IPS DF 4.7 (cell line): Measurements from ENCODE around the gene COL4A3.
"Not testable (repeated sequence)": the region's sequence is repeated elsewhere in the genome, so short reads cannot be mapped to it uniquely, and the experiment has no call there.

Source experiments
- DNase-seq: peaks from one replicate; pipeline ENCODE4 v3.0.0-alpha.2; 2013; ENCODE audit warnings: low spot score; ENCODE audit errors: extremely low read depth

The COL4A3 gene

DNA sequence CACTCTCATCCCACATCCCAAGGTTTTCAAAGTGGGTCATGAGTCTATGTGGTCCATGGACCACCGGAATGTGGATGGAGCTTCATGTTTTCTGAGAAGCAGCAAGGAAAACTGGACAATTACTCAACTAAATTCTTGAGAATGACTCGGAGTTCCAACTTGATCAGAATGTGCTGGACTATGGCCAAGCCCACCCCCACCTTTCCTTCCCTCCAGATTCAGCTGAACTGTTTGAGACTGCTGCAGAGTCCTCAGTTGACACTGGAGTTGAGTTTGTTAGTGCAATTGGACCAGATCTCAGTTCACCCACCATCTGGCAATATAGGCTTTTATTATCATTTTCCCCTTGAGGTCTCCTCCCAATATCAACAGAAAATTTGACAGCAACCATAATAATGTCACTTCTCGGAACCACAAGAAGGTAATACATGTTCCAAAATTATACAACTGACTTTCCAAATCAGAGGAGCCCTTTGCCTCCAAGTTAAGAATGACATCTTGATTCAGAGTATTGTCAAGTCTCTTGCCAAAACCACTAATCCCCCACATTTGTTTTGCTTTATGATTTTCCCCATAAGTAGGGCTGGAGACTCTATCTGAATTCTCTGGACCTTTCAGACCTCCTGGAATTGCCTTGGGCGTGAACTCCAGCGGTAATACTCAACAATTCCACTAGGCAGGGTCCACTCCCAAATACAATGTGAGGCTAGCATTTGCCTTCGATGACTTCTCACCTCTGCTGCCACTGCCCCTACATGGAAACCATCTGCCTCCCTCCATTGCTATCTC is 9.2 kb upstream of the COL4A3 start:
- no peak for DNase-seq

DNA sequence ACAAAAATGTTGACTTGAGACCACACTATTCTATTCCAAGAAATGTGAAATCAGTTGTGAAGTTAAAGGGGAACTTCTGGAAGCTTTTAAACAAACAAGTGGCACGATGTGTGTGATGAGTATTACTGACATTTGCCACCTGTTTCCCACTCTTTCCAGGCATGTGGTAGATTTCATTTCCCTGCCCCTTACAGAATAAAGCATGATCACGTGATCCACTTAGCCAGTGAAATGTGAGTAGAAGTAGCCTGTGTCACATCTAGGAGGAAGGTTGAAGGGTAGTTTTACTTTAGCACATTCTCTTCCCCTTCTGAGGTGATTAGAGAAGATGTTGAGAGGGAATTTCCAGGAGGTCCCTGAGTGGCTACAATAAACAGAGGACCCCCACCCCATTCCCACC is 4.3 kb upstream of the COL4A3 start:
- no peak for DNase-seq

DNA sequence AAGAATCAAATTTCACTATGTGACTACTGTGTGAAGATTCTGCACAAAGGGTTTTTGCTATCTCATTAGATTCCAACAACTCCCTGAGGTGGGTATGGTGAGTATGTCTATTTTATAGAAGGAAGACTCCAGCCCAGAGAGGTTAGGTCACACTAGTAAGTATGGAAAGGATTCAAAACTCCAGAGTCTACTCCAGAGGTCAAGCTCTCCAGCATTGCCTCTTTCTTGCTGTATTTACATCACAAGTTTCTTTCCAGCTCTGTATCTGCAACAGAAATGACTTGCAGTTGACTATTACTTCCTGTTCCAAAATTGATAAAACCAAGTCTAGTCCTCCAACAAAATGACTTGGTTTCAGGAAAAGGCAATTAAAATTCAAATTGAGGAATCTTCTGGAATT is 2.5 kb upstream of the COL4A3 start:
- no peak for DNase-seq

DNA sequence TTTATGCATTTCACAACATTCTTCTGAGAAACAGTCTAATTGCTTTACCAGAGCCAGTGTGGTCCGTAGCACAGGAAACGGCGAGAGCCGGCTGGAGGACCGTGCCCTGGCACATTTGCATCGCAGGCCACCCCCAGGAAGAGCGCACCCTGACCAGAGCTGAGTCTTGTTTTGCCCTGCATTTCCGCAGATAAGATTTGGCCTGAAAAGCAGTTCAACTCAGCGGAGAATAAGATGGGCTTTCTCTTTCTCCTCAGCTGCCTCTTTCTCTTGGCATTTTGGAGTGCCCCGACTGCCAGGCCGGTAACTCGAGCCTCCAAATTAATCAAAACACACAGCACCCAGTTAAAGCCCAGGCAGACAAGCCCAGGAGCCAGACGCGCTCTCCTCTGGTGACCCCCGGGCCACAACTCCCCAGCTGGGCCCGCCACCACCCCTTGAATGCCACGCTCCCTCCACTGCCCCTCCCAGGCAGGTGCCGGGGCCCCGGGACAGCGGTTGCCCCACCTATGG is 883 bp upstream of the COL4A3 start:
- no peak for DNase-seq

DNA sequence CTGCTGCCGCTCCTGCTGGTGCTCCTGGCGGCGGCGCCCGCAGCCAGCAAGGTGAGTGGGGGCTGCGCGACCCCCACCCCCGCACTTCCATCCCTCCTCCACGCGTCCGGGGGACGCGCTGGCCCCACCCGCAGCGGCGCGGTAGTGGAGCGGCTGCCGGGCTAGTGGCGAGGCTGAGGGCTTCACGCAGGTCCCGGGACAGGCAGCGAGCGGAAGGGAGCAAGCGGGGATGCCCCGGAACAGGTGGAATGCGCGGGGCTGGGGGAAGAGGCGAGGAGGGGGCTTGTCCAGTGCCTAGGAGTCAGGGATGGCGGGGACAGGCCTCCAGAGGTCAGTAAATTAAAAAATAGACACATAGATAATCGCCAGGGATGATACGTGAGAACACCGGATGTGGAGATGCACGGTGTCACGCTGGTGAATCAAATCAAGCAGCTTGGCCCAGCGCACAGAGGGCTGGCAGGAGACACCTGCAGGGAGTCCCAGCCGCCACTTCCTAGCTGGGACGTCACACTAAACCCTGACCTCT is 403 bp downstream of the COL4A3 start:
- no peak for DNase-seq

DNA sequence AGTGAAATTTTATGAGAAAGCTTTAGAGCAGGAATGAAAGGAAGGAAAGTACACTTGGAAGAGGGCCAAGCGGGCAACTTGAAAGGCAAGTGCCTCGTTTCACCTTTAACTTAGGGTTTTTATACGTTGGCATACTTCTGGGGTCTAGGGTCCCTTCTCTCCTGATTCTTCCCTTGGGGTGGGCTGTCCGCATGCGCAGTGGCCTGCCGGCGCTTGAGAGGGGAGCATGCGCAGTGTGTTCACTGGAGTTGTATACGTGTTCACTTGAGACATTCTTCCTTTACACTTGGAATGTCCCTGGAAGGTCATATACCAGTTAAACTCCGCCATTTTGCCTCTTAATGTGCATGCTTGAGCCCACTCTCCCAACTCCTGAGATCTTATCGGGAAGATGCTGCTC is 7.4 kb downstream of the COL4A3 start:
- DNase-seq, result not testable (repeated sequence)

DNA sequence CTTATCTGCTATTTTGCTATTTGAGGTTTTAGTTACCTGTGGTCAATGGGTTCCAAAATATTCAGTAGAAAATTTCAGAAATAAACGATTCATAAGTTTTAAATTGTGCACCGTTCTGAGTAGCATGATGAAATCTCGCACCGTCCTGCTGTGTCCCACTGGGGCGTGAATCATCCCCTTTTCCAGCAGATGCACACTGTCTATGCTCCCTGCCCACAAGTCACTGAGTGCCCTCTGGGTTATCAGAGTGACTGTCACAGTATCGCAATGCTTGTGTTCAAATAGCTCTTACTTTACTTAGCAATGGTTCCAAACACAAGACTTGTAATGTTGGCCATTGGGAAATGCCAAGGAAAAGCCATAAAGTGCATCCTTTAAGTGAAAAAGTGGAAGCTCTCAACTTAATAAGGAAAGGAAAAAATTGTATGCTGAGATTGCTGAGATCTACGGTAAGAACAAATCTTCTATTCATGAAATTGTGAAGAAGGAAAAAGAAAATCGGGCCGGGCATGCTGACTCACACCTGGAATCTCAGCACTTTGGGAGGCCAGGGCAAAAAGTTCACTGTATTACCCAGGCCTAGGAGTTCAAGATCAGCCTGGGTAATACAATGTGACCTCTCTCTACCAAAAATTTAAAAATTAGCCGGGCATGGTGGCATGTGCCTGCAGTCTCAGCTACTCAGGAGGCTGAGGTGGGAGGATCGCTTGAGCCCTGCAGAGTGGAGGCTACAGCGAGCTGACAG is 13.3 kb downstream of the COL4A3 start:
- DNase-seq, result no peak

DNA sequence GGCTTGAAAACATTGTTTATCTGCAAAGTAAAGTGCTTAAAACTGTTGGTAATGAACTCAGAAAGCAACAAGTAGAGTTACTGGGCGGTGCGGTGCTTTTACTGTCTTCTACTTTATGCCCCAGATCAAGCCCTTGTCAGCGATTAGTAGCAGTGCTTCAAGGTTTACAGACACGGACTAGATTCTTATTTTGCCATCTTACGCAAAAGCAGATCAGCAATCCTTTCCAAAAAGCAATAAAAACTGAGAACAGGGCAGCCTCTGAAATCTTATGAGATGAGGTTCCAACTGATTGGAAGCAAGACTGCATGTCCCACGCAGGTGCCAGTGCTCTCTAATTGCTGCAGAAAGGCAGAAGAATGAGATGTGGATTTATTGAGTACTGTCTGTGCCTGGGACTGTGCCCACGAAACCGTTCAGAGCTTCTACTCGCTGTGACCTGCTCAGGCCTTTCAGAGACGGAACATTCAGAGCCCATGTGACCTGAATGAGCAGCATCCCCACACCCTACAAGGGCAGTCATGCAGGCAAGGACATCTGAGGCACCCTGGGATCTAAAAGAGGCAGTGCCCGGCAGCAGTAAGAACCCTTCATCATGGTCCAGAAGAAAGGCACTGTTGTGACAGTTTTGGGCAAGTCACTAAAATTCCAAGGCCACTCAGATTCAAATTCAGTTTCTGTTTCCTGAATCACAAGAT is 15.7 kb downstream of the COL4A3 start:
- no peak for DNase-seq

DNA sequence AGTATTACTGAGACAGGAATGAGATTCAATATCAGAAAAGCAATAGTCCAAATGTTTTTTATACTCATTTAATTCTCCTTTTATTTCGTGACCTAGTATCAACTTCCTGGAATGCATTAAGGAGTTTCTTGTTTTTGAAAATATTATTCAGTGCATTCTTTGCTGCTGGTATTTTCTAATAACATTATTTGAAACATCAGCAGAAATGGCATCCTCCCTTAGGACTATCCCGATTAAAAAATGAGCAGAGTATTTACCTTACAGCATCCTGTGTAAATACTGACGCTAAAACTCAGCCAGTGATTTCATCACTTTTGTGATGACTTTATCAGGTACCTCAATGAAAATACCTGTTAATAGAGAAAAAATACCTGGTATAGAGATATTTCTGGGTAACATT is 16.3 kb downstream of the COL4A3 start:
- no peak for DNase-seq

DNA sequence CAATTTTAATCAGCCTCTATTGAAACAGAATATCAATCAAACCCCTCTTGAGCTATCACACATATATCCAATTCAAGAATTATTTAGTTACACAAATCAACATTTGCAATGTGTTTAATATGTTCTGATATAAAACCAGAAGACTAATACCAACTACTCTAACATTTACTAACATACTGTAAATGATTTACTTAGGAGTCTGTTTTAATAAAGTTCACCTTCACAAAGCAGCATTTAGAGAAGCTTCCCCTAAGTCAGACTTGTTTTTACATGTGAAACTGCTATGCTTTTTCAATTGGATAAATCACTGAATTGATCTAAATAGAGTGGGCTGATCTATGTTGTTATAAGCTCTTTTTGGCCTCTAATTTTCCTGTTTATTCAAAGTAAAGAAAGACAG is 18.3 kb downstream of the COL4A3 start:
- DNase-seq, result no peak

DNA sequence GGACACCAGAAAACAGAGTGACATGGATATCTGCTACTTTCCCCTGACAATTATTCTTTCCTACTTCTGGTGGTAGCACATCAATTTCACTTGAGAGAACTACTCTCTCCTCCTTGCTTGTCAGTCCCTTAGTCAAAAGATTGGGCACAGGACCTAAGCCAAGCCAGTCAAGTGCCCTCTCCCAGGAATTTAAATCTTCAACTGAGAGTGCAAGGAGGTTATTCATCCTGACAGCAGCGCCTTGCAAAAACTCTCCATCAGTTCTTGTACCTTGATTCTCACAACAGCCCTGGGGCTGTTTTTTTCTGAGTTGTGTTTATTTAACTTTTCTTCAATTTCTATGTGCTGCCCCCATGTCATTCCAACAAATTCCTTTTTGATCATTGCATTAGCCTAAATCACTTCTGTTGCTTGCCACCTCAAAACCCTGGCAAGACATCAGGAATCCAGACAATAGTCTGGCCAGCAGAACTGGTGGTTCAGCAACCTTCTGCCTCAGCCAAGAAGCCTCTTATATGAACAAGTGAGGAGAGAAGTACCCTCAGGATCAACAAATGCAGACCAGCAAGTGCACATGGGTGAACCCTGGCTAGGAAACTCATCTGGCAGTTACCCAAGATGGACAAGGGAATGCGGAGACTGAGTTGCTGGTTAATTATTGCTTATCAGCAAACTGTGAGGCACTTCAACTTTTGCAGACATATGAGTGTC is 19.4 kb downstream of the COL4A3 start:
- no peak for DNase-seq

DNA sequence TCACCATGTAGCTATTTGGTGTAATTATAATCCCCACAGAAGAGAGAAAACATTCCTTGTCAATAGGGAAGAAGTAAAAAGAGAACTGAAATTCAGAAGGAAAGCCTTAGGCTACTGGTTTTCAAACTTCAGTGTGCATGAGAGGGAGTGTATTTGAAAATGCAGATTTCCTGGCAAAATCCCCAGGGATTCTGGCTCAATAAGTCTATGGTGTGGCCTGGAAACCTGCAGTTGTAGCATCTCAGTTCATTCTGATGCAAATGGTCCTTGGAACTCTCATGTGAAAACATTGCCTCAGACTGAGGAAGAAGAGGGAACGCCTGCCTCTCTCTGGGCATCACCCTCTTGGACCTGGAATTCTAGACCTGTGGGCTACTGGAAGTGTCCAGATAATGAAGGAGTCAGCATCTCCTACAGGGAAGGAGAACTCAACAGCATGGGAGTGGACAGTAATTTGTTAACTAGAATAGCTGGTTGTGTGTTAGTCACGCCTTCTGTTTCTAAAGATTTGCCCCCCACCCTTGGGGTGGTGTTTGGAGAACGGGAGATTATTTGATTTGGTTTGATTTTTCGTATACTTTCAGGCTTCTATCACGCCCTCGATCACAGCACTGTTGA is 21.3 kb downstream of the COL4A3 start:
- no peak for DNase-seq

DNA sequence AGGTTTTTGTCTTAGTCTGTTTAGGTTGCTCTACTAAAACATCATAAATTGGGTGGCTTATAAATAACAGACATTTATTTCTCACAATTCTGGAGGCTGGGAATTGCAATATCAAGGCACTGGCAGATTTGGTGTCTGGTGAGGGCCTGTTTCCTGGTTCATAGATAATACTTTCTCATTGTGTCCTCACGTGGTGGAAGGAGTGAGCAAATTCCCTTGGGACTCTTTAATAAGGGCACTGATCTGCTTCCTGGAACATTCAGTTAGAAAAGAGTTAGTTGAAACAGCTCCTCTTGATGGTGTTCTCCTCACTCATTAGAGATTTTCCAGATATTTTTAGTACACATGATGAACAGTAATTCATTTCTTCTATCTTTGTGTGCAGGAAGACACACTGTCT is 22.3 kb downstream of the COL4A3 start:
- DNase-seq, result no peak

DNA sequence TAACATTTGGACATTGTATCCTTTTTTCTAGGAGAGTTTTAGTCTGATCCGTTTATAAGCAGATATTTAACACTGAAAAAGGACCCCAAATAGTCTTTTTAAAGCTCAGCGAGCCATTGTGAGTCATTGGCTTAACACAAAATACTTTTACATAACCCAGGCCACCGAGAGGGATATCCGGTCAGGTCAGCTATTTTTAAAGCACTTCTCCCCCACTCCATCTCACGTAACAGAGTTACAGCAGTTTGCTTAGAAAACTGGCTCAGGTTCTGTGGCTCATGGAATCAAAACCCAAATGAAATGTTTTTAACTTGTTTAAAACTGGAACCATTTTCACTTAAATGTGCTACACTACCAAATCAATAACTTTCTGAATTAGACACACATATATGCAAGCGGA is 23.9 kb downstream of the COL4A3 start:
- no peak for DNase-seq

DNA sequence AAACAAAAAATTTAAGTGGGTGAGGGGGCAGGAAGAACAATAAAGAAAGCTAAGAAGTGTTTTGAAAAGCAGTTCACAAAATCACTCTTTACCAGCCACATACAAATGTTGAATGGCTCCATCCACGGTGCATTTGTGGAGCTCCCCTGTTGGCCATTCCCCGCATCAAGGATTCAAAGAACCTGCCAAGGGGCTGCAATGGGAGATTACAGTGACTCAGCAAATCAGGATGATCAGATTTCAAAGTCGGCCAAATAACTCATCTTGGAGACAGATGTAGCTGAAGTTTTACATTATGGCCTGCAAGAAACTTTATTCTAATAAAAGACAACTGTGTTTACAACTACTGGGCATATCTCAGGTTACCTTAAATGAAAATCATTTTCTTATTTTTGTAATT is 26.9 kb downstream of the COL4A3 start:
- DNase-seq, result no peak

DNA sequence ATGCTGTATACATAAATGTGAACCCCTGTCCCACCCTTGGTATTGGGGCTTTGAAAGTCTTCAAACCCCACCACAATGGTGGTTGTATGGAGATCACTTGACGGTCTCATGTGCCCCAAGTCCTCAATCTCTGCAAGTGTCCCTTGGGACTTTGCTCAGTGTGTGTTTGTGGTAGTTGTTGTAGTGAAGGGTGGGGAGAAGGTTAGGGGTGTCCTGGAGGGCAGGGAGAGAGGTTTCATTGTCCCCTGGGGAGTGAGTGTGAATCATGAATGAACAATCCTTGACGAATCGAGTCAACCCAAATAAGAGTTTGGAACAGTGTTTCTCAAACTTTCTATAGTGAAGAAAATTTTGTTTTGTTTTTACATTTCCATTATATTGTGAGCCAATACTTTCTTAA is 28.1 kb downstream of the COL4A3 start:
- no peak for DNase-seq

DNA sequence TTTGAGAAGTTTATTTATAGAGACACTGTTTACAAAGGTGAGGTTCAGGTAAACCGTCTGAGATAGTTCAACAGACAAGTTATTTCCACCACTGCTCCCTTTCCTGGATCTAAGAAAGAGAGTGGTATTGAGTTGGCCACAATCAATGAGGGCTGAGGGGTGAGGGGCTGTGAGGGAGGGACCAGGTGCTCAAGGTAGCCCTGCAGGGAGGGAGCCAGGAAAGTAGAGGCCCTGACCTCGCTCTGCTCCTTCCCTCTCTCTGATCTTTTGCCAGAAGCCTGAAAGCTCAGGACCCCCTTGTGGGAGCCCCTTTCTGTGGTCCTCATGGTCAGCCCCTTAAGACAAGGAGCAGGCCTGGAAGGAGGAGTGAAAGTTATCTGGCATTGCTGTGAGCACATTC is 29.8 kb downstream of the COL4A3 start:
- DNase-seq, result no peak

DNA sequence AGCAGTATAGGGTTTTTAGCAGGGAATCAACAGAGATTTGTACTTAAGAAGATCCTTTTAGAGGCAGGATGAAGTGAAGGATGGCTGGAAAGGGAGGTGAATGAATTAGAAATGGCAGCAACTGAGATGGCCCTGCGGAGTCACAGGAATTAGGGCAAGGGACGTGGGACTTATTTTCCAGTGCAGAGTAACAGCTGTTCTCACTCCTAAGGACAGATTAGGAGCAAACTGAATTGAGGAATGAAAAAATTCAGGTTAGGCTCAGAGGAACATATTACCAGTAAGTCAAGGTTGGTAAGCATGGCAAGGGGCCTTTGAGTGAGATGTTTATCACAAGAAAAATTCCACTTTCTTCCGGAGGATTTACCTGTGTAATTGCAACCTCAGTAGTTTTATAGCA is 34.4 kb downstream of the COL4A3 start:
- DNase-seq, result no peak

DNA sequence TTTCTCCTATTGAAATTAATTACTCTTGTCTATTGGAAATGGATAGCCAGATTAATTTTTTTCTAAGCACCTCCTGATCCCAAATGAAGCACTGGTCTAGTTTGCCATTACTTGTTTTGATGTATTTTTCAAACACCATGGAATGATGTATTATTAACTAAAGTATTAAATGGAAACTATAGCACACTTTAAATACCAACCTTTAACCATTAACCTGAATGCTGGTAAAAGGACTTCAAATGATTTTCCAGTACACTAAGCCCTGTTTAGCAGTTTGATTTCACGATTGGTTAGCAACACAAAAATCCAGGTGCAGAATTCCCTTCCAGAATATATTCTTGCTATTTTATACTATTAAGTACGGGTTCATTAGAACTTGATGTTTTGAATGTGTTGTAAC is 37.3 kb downstream of the COL4A3 start:
- DNase-seq, result no peak

DNA sequence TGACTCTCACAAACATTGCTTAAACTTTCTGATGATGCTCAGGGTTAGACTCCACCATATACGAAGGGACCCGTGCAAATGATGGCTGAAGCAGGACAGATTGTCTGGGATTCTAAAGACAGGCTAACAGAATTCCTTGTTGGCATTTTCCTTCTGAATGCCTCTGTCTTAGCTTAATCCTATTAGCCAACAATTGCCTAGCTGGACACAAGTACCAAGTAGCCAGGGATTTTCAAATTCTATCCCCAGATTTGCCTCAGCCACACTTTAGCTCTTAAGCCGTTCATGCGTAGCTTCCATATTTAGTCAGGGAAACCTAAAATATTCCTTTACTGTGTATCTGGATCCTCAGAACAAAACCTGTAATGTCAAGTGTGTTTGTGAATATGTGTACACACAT is 40.0 kb downstream of the COL4A3 start:
- no peak for DNase-seq

DNA sequence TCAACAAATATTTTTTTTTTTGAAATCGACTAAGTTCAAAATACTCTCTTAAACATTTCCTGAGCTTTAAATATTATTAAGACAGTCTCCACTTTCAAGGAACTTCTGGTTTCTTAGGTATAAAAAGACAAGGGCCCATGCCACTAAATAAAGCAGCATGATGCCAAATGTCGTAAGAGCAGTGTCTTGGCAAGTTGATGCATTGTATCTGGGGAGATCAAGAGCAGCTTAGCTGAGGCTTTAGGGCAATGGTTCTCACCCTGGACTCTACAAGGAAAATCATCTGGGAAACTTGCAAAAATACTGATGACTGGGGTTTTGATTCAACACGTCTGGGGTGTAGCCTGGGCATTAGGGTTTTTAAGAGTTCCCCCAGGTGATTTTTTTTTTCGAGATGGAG is 41.3 kb downstream of the COL4A3 start:
- no peak for DNase-seq
